HG02870 (cell line): ENCODE measurements around the gene ATXN1.

Source experiments
- ATAC-seq: cut with Tn5 transposase; IDR thresholded peaks from one replicate; pipeline ENCODE4 v1.9.1; 2021; ENCODE audit warnings: mild to moderate bottlenecking, moderate library complexity; ENCODE audit not compliant: unreplicated experiment

The ATXN1 gene

DNA sequence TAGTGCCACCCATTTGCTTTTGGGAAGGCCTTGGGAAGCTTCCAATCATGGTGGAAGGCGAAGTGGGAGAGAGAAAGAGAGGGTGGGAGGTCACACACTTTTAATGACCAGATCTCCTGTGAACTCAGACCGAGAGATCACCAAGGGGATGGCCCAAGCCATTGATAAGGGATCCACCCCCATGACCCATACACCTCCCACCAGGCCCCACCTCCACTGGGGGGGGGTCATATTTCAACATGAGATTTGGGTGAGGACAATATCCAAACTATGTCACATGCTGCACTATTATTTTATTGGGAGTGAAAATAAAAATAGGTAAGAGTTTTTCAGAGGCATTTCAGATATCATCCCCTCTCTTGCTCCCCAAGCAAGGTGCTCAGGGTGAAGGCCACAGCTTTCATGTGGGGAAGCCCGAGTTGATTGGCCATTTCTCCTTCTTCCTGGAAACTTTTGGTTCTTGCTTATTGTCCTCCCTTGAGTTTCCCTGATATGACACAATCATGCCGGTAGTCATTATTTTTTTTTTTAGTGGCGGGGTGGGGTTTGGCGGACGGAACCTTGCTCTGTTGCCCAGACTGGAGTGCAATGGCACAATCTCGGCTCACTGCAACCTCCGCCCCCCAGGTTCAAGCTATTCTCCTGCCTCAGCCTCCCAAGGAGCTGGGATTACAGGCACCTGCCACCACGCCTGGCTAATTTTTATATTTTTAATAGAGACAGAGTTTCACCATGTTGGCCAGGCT, 507.7 kb downstream of the ATXN1 start:
- no peak for ATAC-seq

DNA sequence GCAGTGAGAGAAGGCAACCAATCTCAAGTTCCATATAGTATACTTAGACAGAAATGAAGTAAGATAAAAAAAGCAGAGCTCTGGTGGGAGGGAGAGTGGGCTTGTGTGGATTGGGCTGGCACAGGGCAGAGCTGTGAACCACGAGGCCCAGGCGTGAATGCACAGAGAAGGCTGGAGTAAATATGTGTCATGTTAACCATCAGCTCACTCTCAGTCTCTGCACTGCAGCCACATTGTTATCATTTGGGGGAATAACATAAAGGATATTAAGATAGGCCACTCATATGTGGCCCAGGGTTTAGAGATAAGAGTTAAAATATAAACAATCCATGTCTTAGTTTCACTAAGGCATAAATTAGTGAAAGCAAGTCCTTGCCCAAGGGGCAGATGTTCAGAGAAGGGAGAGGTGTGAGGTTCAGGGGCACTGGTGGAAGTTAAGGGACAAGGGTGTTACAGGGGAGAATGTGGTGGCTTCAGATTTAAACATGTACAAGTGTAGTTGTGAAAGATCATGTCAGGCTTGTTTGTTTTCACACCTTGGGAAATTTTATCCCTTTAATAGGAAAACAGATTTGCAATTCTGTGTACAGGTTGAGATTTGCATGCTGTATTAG, 508.5 kb downstream of the ATXN1 start:
- ATAC-seq, result no peak

DNA sequence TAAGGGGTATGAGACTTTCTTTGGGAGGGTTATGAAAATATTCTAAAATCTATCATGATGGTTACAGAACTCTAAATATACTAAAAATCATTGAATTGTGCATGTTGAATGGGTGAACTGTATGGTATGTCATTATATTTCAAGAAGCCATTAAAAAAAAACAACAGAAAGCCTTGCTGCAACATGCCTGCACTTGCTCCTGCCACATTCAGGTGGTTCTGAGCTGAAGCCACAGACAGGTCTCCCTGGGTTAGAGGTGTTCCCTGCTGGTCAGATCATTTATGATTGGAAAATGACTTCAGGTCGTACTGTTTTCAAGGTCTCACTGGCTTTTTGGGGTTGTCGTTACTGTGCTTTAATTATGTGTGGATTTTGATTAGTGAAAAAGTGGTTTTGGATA, 509.6 kb downstream of the ATXN1 start:
- no peak for ATAC-seq

GRCh38 chr6:16249971-16250370, 511.3 kb downstream of the ATXN1 start:
- ATAC-seq, result no peak
